Effector memory CD8-positive, alpha-beta T cell (primary cell): ENCODE data around the gene PLOD2.

Experiments
- ATAC-seq: fragments of 150-1000 bp; cut with Tn5 transposase; replicated peaks from 2 replicates; pipeline ENCODE4 v1.10.0; 2021; ENCODE audit warnings: mild to moderate bottlenecking, moderate library complexity
- DNase-seq, 3 experiments: peaks; one replicate each; pipeline ENCODE4 v3.0.0; 2021
- H3K27ac Mint-ChIP-seq, 2 donors: one replicate each; pipeline ENCODE4 v1.8.0; 2022; ENCODE audit warnings: mild to moderate bottlenecking in 2 of 2, mixed read lengths in 2 of 2, moderate library complexity in 2 of 2
- H3K27me3 Mint-ChIP-seq, 2 donors: one replicate each; pipeline ENCODE4 v1.8.0; 2022; ENCODE audit warnings: mixed read lengths in 2 of 2
- H3K36me3 Mint-ChIP-seq: one replicate; pipeline ENCODE4 v1.8.0; 2022; ENCODE audit warnings: mild to moderate bottlenecking, moderate library complexity, mixed read lengths; ENCODE audit not compliant: insufficient read depth
- H3K4me1 Mint-ChIP-seq, 2 donors: one replicate each; pipeline ENCODE4 v1.8.0; 2022; ENCODE audit warnings: low read depth in 2 of 2, mixed read lengths in 2 of 2
- H3K4me3 Mint-ChIP-seq, 2 donors: one replicate each; pipeline ENCODE4 v1.8.0; 2022; ENCODE audit warnings: mild to moderate bottlenecking in 2 of 2, mixed read lengths in 2 of 2, moderate library complexity in 2 of 2
- H3K9me3 Mint-ChIP-seq, 2 donors: one replicate each; pipeline ENCODE4 v1.8.0; 2022; ENCODE audit warnings: mixed read lengths in 2 of 2

PLOD2 gene

DNA sequence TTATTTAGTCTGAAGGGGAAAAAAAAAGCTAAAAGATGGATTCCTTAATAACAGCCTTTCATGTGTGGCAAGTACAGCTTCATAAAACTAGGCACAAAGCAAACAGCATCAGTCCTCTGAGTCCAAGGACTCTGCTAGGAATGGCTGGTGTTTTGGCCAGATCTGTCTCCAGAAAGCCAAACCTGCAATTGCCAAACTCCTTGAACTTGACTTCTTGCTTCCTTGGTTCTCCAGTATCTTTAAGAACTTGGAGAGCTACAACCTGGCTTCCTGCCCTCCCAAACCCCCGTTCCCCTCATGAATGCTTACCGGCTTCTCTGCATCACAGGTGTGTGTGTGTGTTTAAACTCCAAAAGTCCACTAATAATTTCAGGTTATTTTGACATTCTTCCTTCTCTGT, 1.6 kb upstream of the PLOD2 start:
- H3K27me3 Mint-ChIP-seq: peaks cover 33 to 44% of the 10 kb centered on the region in 2 donors

DNA sequence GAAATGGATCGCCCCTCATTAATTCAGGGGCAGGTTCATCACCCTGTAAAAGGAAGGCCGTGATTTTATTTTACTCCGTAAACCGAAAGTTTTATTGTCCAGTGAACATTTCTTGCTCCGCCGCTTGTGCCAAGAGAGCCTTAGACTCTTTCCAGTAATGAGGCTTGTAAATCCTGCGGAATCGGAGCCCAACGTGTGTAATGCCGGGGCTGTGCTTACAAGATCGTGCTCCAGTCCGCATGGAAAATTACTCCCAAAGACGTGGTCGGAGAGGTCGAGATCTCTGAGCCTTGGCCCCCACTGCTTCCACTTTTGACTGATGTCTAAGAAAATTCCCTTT, 649 bp upstream of the PLOD2 start:
- H3K36me3 Mint-ChIP-seq: no peaks in the 10 kb centered on the region
- H3K9me3 Mint-ChIP-seq: peaks cover 0 to 3% of the 10 kb centered on the region in 2 donors
- H3K4me3 Mint-ChIP-seq: no peak overlapping the region
- H3K27ac Mint-ChIP-seq: no peak overlapping the region
- peaks cover 33 to 44% of the 10 kb centered on the region in 2 donors for H3K27me3 Mint-ChIP-seq
- H3K4me1 Mint-ChIP-seq: peaks cover 0 to 6% of the 10 kb centered on the region in 2 donors
- no peak for ATAC-seq
- DNase-seq: no peak

More for the DNA sequence above, 1.6 kb upstream of the PLOD2 start:
- no peak for ATAC-seq
- H3K36me3 Mint-ChIP-seq: no peaks in the 10 kb centered on the region
- peaks cover 0 to 6% of the 10 kb centered on the region in 2 donors for H3K4me1 Mint-ChIP-seq
- no peak overlapping the region for H3K4me3 Mint-ChIP-seq
- no peak for DNase-seq
- H3K9me3 Mint-ChIP-seq: peaks cover 0 to 3% of the 10 kb centered on the region in 2 donors
- H3K27ac Mint-ChIP-seq: no peak overlapping the region

DNA sequence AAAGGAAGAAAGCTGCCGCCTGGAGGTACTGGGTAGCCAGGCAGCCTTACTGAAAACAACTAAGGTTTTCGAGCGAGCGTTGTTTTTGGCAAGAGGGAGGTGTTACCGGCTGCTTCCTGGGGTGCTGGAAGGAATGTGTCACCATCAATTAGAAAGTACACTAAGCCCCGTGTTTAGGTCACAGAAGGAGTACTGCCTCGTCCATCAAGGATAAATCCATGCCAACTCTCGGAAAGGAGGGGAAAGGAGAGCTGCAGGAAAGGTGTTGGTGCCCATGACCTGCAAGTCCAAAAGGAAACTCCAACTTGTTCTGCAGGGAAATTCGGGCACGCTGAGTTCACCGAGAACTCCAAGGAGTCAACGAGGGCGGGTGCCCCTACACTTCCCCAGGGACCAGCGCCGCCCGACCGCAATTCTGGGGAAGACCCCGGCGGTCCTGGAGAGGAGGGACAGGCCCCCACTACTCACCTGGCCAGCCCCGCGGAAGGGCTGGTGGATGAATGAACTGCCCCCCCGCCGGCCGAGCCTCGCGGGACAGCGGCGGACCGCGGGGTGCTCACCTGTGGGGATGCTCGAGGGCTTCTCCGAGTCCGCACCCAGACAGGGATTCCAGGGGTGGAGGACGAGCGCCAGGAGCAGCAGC, 542 bp downstream of the PLOD2 start:
- H3K9me3 Mint-ChIP-seq: peaks cover 0 to 3% of the 10 kb centered on the region in 2 donors
- H3K27ac Mint-ChIP-seq: no peak overlapping the region
- H3K4me1 Mint-ChIP-seq: peaks cover 0 to 6% of the 10 kb centered on the region in 2 donors
- ATAC-seq: no peak
- no peaks in the 10 kb centered on the region for H3K36me3 Mint-ChIP-seq
- peaks cover 33 to 44% of the 10 kb centered on the region in 2 donors for H3K27me3 Mint-ChIP-seq
- DNase-seq: no peak
- H3K4me3 Mint-ChIP-seq: peak overlapping the region; percentile 21 to 61

DNA sequence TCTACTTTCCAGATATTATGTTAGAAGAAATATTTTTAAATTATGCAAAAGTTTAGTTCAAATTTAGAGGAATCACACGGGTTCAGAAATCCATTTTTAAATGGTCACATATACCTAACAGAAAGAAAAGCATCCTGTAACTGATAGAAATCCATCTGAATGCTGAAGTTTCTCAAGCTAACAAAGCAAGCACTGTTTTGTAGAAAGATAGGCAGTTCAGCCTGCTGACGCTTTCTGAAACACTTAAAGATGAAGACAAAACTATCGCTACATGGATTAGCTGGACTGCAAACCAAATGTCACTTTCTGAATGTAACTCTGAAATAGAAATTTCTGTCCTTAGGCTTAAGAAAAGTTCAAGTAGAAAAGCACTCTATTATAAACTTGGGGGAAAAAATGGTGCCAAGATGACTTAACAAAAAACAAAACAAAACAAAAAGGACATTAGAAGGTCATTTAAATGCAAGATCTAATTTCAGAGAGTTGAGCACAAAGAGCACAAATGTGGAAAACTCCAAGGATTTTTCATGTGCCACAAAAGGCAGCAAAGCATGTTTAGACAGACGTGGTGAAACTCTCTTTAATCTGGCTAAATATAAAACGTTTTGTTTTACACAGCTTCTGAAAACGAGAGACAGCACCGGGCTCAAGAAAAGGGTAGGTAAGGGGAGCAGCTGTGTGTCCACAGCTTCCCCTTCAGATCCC, 1.2 kb downstream of the PLOD2 start:
- ATAC-seq (no peak), DNase-seq (no peak)
- Mint-ChIP-seq H3K27ac (no peak overlapping the region), H3K36me3 (no peaks in the 10 kb centered on the region), H3K27me3 (peaks cover 33 to 44% of the 10 kb centered on the region in 2 donors), H3K9me3 (peaks cover 0 to 3% of the 10 kb centered on the region in 2 donors), H3K4me1 (peaks cover 0 to 6% of the 10 kb centered on the region in 2 donors), H3K4me3 (peak overlapping the region; percentile 21 to 61)

DNA sequence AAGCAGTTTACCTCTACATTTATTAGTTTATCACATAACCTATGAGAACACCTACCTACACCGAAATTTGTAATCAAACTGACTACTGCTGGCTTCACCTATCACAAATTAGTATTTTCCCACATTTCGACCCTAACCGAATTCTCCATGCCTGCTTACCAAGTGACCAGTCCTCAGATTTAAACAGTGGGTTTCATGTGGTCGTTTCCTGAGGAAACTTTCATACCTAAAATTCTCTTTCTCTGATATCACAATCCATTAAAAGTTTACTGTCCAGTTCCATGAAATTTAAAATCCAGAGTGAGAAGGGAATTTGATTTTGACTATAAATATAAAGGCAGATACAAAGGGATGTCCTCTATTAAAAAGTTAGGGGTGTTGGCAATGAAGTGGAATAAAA, 1.9 kb downstream of the PLOD2 start:
- Mint-ChIP-seq H3K27ac (no peak overlapping the region), H3K4me1 (peaks cover 0 to 6% of the 10 kb centered on the region in 2 donors), H3K4me3 (no peak overlapping the region), H3K27me3 (peaks cover 33 to 44% of the 10 kb centered on the region in 2 donors), H3K9me3 (peaks cover 0 to 3% of the 10 kb centered on the region in 2 donors), H3K36me3 (no peaks in the 10 kb centered on the region)
- DNase-seq: no peak
- ATAC-seq: no peak

DNA sequence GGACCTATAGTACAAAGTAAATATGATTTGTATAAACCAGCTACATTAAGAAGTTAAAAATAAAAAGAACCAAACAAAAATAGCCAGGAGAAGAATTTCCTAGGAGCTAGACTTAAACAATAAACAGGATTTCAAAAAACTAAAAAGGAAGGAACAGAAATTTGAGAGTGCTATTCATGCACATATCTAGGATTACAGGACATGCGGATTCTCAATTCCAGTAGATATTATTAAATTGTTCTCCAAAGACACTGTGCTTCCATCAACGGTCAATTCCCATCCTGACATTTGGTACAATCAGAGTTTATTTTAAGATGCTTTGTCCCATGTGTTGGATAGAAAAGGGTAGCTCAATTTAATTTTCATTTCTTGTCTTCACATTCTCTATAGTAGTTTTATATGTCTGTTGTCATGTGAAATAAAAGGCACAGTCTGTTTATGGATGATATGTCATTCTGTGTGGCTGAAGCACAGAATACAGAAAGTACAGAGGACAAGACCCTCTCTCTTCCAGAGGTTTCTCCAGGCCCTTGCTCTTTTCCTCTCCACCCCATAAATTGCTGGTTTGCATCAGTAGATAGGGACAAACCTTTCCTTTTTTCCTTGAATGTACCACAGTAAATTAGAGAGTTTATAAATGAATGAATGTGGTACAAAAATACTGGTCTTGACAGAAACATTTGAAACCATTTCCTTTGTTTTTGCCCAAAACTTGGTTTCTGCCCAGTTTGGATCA, 3.5 kb downstream of the PLOD2 start:
- Mint-ChIP-seq H3K36me3 (no peaks in the 10 kb centered on the region), H3K27ac (no peak overlapping the region), H3K4me1 (peaks cover 0 to 6% of the 10 kb centered on the region in 2 donors), H3K27me3 (peaks cover 21 to 29% of the 10 kb centered on the region in 2 donors), H3K4me3 (no peak overlapping the region), H3K9me3 (no peaks in the 10 kb centered on the region)
- DNase-seq (no peak), ATAC-seq (no peak)

DNA sequence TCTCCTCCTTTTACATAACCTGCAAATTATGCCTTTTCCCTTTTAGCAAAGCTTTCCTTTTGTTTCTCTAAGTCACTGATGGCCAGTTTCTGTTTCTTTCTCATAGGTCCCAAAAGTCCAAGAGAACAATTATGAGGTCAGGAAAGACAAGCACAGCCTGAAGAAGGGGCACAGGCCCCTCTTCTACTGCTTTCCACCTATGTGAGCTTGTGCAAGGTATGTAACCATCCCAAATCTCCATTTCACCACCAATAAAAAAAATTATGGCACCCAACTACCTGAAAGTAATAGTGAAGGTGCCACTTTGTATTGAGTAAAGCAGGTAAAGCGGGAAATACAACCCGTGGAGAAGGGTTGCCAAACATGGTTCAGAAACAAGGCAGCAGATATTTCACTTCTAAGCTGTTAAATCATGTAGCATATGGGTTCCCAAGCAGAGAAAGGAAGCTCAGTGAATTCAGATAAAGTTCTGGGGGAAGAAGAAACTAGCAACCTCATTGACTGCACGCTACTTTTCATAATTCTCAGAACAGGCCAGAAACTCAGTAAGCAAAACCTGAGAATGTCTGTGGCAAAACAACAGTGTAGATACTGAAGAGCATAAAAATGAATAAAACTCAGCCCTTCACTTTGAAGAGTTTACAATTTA, 4.2 kb downstream of the PLOD2 start:
- ATAC-seq (no peak), DNase-seq (no peak)
- Mint-ChIP-seq H3K4me3 (no peak overlapping the region), H3K9me3 (no peaks in the 10 kb centered on the region), H3K36me3 (no peaks in the 10 kb centered on the region), H3K4me1 (peaks cover 0 to 6% of the 10 kb centered on the region in 2 donors), H3K27ac (no peak overlapping the region), H3K27me3 (peaks cover 14 to 22% of the 10 kb centered on the region in 2 donors)

DNA sequence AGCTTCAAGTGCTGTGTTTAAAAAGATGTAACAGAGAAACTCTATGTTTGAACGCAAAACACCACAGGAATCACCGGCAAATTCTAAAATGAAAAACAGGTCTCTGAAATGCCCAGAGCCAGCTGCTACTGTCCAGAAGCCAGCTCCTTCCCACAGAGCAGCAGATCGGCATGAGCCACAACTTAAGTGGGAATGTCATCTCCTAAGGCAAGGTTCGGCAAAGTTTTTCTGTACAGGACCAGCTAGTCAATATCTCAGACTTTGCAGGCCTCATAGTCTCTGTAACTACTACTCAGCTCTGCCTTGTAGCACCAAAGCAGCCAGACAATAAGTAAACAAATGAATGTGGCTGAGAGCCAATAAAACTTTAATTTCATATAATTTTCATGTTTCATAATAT, 4.9 kb downstream of the PLOD2 start:
- peaks cover 10 to 18% of the 10 kb centered on the region in 2 donors for H3K27me3 Mint-ChIP-seq
- DNase-seq: no peak
- H3K27ac Mint-ChIP-seq: no peak overlapping the region
- no peaks in the 10 kb centered on the region for H3K9me3 Mint-ChIP-seq
- no peak for ATAC-seq
- no peak overlapping the region for H3K4me3 Mint-ChIP-seq
- peaks cover 0 to 6% of the 10 kb centered on the region in 2 donors for H3K4me1 Mint-ChIP-seq
- no peaks in the 10 kb centered on the region for H3K36me3 Mint-ChIP-seq

DNA sequence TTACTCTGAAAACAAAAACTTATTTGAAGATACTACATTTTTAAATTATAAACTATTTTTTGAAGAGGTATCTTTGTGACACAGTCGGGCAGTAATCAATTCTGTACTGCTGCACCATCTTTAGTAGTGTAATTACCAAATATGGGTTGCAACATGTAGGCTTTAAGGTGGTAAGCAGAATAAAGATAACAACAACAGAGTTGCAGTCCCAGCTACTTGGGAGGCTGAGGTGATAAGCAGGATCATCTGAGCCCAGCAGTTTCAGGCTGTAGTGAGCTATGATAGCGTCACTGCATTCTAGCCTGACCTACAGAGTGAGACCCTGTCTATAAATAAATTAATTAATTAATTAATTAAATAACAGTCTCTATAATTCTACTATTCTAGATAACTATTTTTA, 6.0 kb downstream of the PLOD2 start:
- no peak overlapping the region for H3K27ac Mint-ChIP-seq
- DNase-seq (no peak), ATAC-seq (no peak)
- H3K4me1 Mint-ChIP-seq: peaks cover 0 to 3% of the 10 kb centered on the region in 2 donors
- no peak overlapping the region for H3K4me3 Mint-ChIP-seq
- H3K36me3 Mint-ChIP-seq: no peaks in the 10 kb centered on the region
- no peaks in the 10 kb centered on the region for H3K9me3 Mint-ChIP-seq
- peaks cover 5 to 14% of the 10 kb centered on the region in 2 donors for H3K27me3 Mint-ChIP-seq

DNA sequence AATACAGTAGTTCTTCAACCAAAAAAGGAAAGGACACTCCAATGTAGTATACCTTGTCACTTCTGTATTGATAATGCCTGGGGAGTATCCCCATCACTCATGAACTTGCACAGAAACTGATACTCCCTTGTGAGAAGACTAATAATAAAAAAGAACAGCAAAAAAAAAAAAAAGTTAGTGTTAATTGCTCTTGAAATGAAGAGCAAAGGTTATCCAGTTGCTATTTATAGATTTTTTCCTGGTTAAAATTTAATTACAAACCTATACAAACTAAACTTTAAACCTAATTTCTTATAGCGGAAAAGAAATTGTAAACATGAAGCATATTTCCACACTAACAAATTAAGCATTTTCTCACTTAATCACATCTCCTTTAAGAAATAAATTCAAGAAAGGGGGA, 6.7 kb downstream of the PLOD2 start:
- no peaks in the 10 kb centered on the region for H3K36me3 Mint-ChIP-seq
- DNase-seq (no peak), ATAC-seq (no peak)
- H3K9me3 Mint-ChIP-seq: no peaks in the 10 kb centered on the region
- H3K4me1 Mint-ChIP-seq: no peaks in the 10 kb centered on the region
- peaks cover 0 to 7% of the 10 kb centered on the region in 2 donors for H3K27me3 Mint-ChIP-seq
- H3K27ac Mint-ChIP-seq: no peak overlapping the region
- no peak overlapping the region for H3K4me3 Mint-ChIP-seq

DNA sequence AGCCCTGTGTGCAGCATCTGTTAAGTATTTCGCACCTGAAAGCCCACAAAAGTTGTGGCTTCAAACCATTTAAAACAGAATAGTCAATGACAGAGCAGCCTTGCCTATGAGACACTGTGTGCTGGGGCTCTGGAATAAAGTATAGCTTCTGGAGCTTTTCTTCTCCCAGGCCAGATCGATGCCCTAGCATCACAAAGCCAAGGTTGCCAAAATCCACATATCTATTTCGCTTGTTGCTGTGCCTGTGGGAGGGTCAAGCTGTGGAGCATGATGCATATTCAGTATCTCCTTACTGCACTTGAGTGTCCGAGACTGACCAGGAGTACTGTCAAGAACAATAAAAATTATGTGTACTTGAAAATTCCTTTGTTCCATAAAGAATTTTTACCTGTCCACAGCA, 7.6 kb downstream of the PLOD2 start:
- Mint-ChIP-seq H3K27ac (no peak overlapping the region), H3K27me3 (no peaks in the 10 kb centered on the region), H3K36me3 (no peaks in the 10 kb centered on the region), H3K4me1 (no peaks in the 10 kb centered on the region), H3K9me3 (no peaks in the 10 kb centered on the region), H3K4me3 (no peak overlapping the region)
- DNase-seq: no peak
- ATAC-seq: no peak

DNA sequence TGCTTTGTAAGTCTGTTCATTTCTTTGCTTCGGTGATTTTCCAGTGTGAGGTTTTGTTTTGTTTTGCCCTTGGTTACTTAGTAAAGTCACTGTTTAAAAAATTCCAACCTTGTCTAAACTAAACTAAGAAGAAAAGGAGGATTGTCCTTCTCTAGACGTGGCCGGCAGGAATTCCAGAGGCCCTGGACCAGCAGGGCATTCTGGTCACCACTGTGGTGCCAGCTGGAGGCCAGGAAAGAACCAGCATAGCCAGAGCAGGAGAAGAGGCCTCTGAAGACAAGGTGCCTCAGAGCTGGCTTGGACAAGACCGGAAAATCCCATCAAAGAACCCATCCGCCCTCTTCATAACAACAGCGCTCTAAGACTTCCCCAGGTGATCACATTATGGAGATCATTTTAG, 8.2 kb downstream of the PLOD2 start:
- Mint-ChIP-seq H3K9me3 (no peaks in the 10 kb centered on the region), H3K27me3 (no peaks in the 10 kb centered on the region), H3K4me3 (no peak overlapping the region), H3K36me3 (no peaks in the 10 kb centered on the region), H3K4me1 (no peaks in the 10 kb centered on the region), H3K27ac (no peak overlapping the region)
- DNase-seq (no peak), ATAC-seq (no peak)

DNA sequence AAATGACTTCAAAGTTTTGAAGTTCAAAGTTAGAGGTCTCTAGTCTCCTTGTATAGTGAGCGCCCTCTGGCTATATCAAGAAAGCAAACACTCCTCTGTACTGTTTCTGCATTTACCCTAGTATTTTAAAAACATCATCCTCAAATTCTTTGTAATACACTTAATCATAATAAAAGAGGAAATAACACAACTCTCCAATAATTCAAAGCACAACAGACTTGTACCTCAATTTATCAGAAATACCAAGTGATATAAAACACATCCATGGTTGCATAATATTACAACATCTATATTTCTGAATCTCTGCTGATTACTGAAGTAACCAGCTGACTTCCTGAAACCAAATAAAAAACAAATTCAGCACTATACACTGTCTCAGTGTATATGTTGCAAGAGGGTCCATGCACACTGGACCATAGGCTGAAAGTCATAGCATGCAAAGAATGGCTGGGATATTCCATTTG, 12.5 kb downstream of the PLOD2 start:
- ATAC-seq (no peak), DNase-seq (no peak)
- no peaks in the 10 kb centered on the region for H3K27me3 Mint-ChIP-seq
- H3K9me3 Mint-ChIP-seq: no peaks in the 10 kb centered on the region
- H3K27ac Mint-ChIP-seq: no peak overlapping the region
- no peaks in the 10 kb centered on the region for H3K4me1 Mint-ChIP-seq
- H3K36me3 Mint-ChIP-seq: no peaks in the 10 kb centered on the region
- H3K4me3 Mint-ChIP-seq: no peak overlapping the region
